Measurements from ENCODE around the gene CHPF.
A peak's percentile ranks its signal among the peaks of the same experiment; 100 is the strongest.

Gene CHPF

GRCh38 chr2:219527472-219527871 lies 16.1 kb downstream of the CHPF start:
- Histone ChIP-seq H3K27me3 (ENCODE audit: low read length) (no peaks in the 10 kb centered on the region), H2AFZ (ENCODE audit: low read depth, low read length, severe bottlenecking) (no peak overlapping the region), H3F3A (ENCODE audit: insufficient read depth) (no peaks in the 10 kb centered on the region), H3K4me2 (ENCODE audit: low read depth, low read length, poor library complexity, severe bottlenecking) (no peak overlapping the region), H3K79me2 (ENCODE audit: insufficient read depth, low read length) (no peaks in the 10 kb centered on the region), H3K9me2 (replicated peaks; ENCODE audit: insufficient read depth, low read length) (no peaks in the 10 kb centered on the region), H3K9ac (ENCODE audit: low read length) (no peak overlapping the region), H4K20me1 (ENCODE audit: low read depth, low read length) (no peaks in the 10 kb centered on the region), H3K36me3 (ENCODE audit: low read length) (no peaks in the 10 kb centered on the region), H3K9me3 (ENCODE audit: insufficient read depth, low read length) (no peaks in the 10 kb centered on the region), H3K4me3 (ENCODE audit: insufficient read depth, low read length, poor library complexity, severe bottlenecking) (no peak overlapping the region), H3K27ac (ENCODE audit: low read depth, low read length) (no peak overlapping the region)
- TF ChIP-seq CTCF (IDR thresholded peaks at IDR 0.05; ENCODE audit: insufficient read depth, low read length, poor library complexity, severe bottlenecking) (no peak), EZH2phosphoT487 (conservative IDR thresholded peaks at IDR 0.05; ENCODE audit: low read length) (no peak)

- Histone ChIP-seq H3F3A (ENCODE audit: insufficient read depth) (no peaks in the 10 kb centered on the region), H3K27ac (ENCODE audit: low read depth, low read length) (no peak overlapping the region), H3K9me3 (ENCODE audit: insufficient read depth, low read length) (no peaks in the 10 kb centered on the region), H3K4me3 (ENCODE audit: insufficient read depth, low read length, poor library complexity, severe bottlenecking) (no peak overlapping the region), H3K27me3 (ENCODE audit: low read length) (no peaks in the 10 kb centered on the region), H4K20me1 (ENCODE audit: low read depth, low read length) (no peaks in the 10 kb centered on the region), H3K9me2 (replicated peaks; ENCODE audit: insufficient read depth, low read length) (no peaks in the 10 kb centered on the region), H2AFZ (ENCODE audit: low read depth, low read length, severe bottlenecking) (no peak overlapping the region), H3K9ac (ENCODE audit: low read length) (no peak overlapping the region), H3K36me3 (ENCODE audit: low read length) (no peaks in the 10 kb centered on the region), H3K4me2 (ENCODE audit: low read depth, low read length, poor library complexity, severe bottlenecking) (no peak overlapping the region), H3K79me2 (ENCODE audit: insufficient read depth, low read length) (no peaks in the 10 kb centered on the region)
- TF ChIP-seq CTCF (IDR thresholded peaks at IDR 0.05; ENCODE audit: insufficient read depth, low read length, poor library complexity, severe bottlenecking) (no peak), EZH2phosphoT487 (conservative IDR thresholded peaks at IDR 0.05; ENCODE audit: low read length) (0 out of 2 replicates have a peak, but pooled peaks have one; percentile 27)
Observed at GRCh38 chr2:219527076-219527394, 16.6 kb downstream of the CHPF start.

GRCh38 chr2:219526320-219527075 lies 17.1 kb downstream of the CHPF start:
- Histone ChIP-seq H3K4me2 (ENCODE audit: low read depth, low read length, poor library complexity, severe bottlenecking) (no peak overlapping the region), H3K36me3 (ENCODE audit: low read length) (no peaks in the 10 kb centered on the region), H3K9me2 (replicated peaks; ENCODE audit: insufficient read depth, low read length) (no peaks in the 10 kb centered on the region), H3K9me3 (ENCODE audit: insufficient read depth, low read length) (no peaks in the 10 kb centered on the region), H2AFZ (ENCODE audit: low read depth, low read length, severe bottlenecking) (no peak overlapping the region), H4K20me1 (ENCODE audit: low read depth, low read length) (no peaks in the 10 kb centered on the region), H3K27ac (ENCODE audit: low read depth, low read length) (no peak overlapping the region), H3K9ac (ENCODE audit: low read length) (no peak overlapping the region), H3K27me3 (ENCODE audit: low read length) (no peaks in the 10 kb centered on the region), H3F3A (ENCODE audit: insufficient read depth) (no peaks in the 10 kb centered on the region), H3K79me2 (ENCODE audit: insufficient read depth, low read length) (no peaks in the 10 kb centered on the region), H3K4me3 (ENCODE audit: insufficient read depth, low read length, poor library complexity, severe bottlenecking) (no peak overlapping the region)
- TF ChIP-seq CTCF (IDR thresholded peaks at IDR 0.05; ENCODE audit: insufficient read depth, low read length, poor library complexity, severe bottlenecking): no peak
- no peak for TF ChIP-seq EZH2phosphoT487 (conservative IDR thresholded peaks at IDR 0.05; ENCODE audit: low read length)

Data from SU-DHL-6 (cell line).